ENCODE measurements around the gene TGFBRAP1. TPM values are rescaled to one million over a fixed set of nuclear protein-coding genes. Genes with fewer than 3 reads are reported as not detected.

Gene TGFBRAP1
- total RNA-seq, 4 donors from 2014 or later: 13.1 to 21.8 (median 19.4) TPM

DNA sequence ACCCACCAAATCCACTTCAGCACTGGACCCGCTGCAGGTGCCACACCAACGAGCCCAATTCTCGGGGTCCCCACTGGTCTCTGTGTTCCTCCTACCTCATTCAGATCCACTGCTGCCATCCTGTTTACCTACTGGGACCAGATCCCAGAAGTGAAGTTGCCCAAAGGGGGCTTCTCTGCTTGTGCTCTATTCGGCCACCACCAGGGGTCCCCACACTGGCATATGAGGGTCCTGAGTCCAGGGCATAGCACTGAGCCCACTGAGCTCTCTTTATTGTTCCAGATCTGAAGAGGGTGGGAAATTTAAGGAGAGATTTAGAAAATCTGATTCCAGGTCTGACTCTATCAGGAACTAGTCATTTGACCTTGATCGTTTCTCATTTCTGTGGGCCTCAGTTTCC lies 85.6 kb downstream of the TGFBRAP1 start:
- Histone ChIP-seq H3K36me3 (no peaks in the 10 kb centered on the region), H3K27me3 (no peaks in the 10 kb centered on the region), H3K4me3 (no peak overlapping the region), H3K4me1 (no peaks in the 10 kb centered on the region), H3K9me3 (no peaks in the 10 kb centered on the region), H3K27ac (no peak overlapping the region)
- in situ Hi-C loops (cut with MboI; ENCODE audit: low pct_ligation_motif_present in 1 of 4, low pct_unique_long_range_greater_than_20kb in 1 of 4, low sequenced_read_pairs in 3 of 4): loop anchor here in 1 of 4 donors (5.0 kb wide), 1 partner anchor 132 kb away; no protein-coding TSS in a partner anchor
- 67 to 86% methylated on average over 1 to 5 of the region's 5 CpGs for WGBS, 2 donors (ENCODE audit: low coverage in 1 of 2)
- intact Hi-C loops (cut with DNase I; ENCODE audit: low total_unique reads): loop anchor here (10.0 kb wide), 1 partner anchor 841 kb away; no protein-coding TSS in a partner anchor
- DNase-seq: no peak
- TF ChIP-seq EP300 (IDR thresholded peaks at IDR 0.05; ENCODE audit: low read depth) (no peak), POLR2A (IDR thresholded peaks at IDR 0.05) (no peak), POLR2AphosphoS5 (IDR thresholded peaks at IDR 0.05) (no peak)
- TF ChIP-seq, protein P1, sequence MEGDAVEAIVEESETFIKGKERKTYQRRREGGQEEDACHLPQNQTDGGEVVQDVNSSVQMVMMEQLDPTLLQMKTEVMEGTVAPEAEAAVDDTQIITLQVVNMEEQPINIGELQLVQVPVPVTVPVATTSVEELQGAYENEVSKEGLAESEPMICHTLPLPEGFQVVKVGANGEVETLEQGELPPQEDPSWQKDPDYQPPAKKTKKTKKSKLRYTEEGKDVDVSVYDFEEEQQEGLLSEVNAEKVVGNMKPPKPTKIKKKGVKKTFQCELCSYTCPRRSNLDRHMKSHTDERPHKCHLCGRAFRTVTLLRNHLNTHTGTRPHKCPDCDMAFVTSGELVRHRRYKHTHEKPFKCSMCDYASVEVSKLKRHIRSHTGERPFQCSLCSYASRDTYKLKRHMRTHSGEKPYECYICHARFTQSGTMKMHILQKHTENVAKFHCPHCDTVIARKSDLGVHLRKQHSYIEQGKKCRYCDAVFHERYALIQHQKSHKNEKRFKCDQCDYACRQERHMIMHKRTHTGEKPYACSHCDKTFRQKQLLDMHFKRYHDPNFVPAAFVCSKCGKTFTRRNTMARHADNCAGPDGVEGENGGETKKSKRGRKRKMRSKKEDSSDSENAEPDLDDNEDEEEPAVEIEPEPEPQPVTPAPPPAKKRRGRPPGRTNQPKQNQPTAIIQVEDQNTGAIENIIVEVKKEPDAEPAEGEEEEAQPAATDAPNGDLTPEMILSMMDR (IDR thresholded peaks at IDR 0.05): no peak

DNA sequence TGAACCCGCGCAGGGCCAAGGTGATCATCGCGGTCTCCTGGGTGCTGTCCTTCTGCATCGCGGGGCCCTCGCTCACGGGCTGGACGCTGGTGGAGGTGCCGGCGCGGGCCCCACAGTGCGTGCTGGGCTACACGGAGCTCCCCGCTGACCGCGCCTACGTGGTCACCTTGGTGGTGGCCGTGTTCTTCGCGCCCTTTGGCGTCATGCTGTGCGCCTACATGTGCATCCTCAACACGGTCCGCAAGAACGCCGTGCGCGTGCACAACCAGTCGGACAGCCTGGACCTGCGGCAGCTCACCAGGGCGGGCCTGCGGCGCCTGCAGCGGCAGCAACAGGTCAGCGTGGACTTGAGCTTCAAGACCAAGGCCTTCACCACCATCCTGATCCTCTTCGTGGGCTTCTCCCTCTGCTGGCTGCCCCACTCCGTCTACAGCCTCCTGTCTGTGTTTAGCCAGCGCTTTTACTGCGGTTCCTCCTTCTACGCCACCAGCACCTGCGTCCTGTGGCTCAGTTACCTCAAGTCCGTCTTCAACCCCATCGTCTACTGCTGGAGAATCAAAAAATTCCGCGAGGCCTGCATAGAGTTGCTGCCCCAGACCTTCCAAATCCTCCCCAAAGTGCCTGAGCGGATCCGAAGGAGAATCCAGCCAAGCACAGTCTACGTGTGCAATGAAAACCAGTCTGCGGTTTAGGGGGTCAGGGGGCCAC lies 87.1 kb downstream of the TGFBRAP1 start:
- intact Hi-C loops (cut with DNase I; ENCODE audit: low total_unique reads): loop anchor here (10.0 kb wide), 1 partner anchor 842 kb away; no protein-coding TSS in a partner anchor
- H3K4me1 ChIP-seq: peaks cover 0 to 3% (median 0%) of the 10 kb centered on the region in 4 donors
- no peak overlapping the region for H3K4me3 ChIP-seq
- TF ChIP-seq POLR2A (IDR thresholded peaks at IDR 0.05) (no peak), EP300 (IDR thresholded peaks at IDR 0.05; ENCODE audit: low read depth) (no peak), POLR2AphosphoS5 (IDR thresholded peaks at IDR 0.05) (no peak)
- TF ChIP-seq, protein P1 (IDR thresholded peaks at IDR 0.05): no peak
- DNase-seq: no peak
- 89 to 97% methylated on average over 8 to 45 of the region's 50 CpGs for WGBS, 2 donors (ENCODE audit: low coverage in 1 of 2)
- no peak overlapping the region for H3K27ac ChIP-seq
- H3K27me3 ChIP-seq: no peaks in the 10 kb centered on the region
- H3K9me3 ChIP-seq: no peaks in the 10 kb centered on the region
- H3K36me3 ChIP-seq: no peaks in the 10 kb centered on the region
- in situ Hi-C loops (cut with MboI; ENCODE audit: low pct_ligation_motif_present in 1 of 4, low pct_unique_long_range_greater_than_20kb in 1 of 4, low sequenced_read_pairs in 3 of 4): loop anchor here in 1 of 4 donors (5.0 kb wide), 1 partner anchor 130 kb away; no protein-coding TSS in a partner anchor

DNA sequence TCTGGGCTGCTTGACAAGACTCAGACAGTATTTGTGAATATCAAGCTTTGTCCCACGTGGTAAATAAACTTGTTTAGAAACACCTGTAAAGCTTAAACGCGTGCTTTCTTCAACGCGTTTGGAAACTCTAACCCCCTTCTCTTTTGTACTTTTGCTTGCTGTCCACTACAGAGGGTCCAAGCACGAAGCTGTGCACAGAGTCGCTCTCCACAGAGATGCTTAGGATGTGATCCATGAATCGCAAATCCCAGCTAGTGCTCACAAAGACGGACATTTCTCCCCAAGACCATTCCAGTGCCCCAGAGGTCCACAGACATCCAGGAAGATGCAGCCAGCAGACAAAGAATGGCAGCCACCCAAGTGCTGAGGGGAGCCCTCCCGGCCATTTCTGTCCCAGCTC lies 88.1 kb downstream of the TGFBRAP1 start, which contains the start of gene GPR45:
TSS of gene GPR45 (plus strand) at position 301 of the 400 bp plus-strand sequence. CDS start 116 bp downstream, outside the sequence.
- no peak for DNase-seq
- Histone ChIP-seq H3K36me3 (no peaks in the 10 kb centered on the region), H3K27ac (no peak within 1 kb of the TSS), H3K4me1 (peaks cover 0 to 3% (median 0%) of the 10 kb centered on the region in 4 donors), H3K4me3 (no peak within 1 kb of the TSS), H3K9me3 (no peaks in the 10 kb centered on the region), H3K27me3 (no peaks in the 10 kb centered on the region)
- no peak for TF ChIP-seq POLR2A (IDR thresholded peaks at IDR 0.05)
- no peak for TF ChIP-seq POLR2AphosphoS5 (IDR thresholded peaks at IDR 0.05)
- TF ChIP-seq EP300 (IDR thresholded peaks at IDR 0.05; ENCODE audit: low read depth): no peak
- TF ChIP-seq, protein P1 (IDR thresholded peaks at IDR 0.05): no peak
- in situ Hi-C loops (cut with MboI; ENCODE audit: low pct_ligation_motif_present in 1 of 4, low pct_unique_long_range_greater_than_20kb in 1 of 4, low sequenced_read_pairs in 3 of 4): loop anchor here in 1 of 4 donors (5.0 kb wide), 1 partner anchor 129 kb away; no protein-coding TSS in a partner anchor
- 90 to 92% methylated on average over 7 to 10 of the region's 10 CpGs for WGBS, 2 donors (ENCODE audit: low coverage in 1 of 2)
- intact Hi-C loops (cut with DNase I; ENCODE audit: low total_unique reads): loop anchor here (10.0 kb wide), 1 partner anchor 843 kb away; no protein-coding TSS in a partner anchor

- Histone ChIP-seq H3K4me1 (peaks cover 0 to 3% (median 0%) of the 10 kb centered on the region in 4 donors), H3K27me3 (no peaks in the 10 kb centered on the region), H3K36me3 (no peaks in the 10 kb centered on the region), H3K27ac (no peak overlapping the region), H3K9me3 (no peaks in the 10 kb centered on the region), H3K4me3 (no peak overlapping the region)
- intact Hi-C loops (cut with DNase I; ENCODE audit: low total_unique reads) (loop anchor here (5.0 to 10.0 kb wide), 2 partner anchors 123 to 845 kb away; no protein-coding TSS in a partner anchor), in situ Hi-C loops (cut with MboI; ENCODE audit: low pct_ligation_motif_present in 1 of 4, low pct_unique_long_range_greater_than_20kb in 1 of 4, low sequenced_read_pairs in 3 of 4) (loop anchor here (5.0 to 10.0 kb wide), 2 partner anchors 125 to 128 kb away; no protein-coding TSS in a partner anchor)
- WGBS, 2 donors (ENCODE audit: low coverage in 1 of 2): 91 to 94% methylated on average over 2 of the region's 2 CpGs
- no peak for TF ChIP-seq POLR2AphosphoS5 (IDR thresholded peaks at IDR 0.05)
- no peak for TF ChIP-seq EP300 (IDR thresholded peaks at IDR 0.05; ENCODE audit: low read depth)
- TF ChIP-seq, protein P1 (IDR thresholded peaks at IDR 0.05): no peak
- TF ChIP-seq POLR2A (IDR thresholded peaks at IDR 0.05): no peak
- no peak for DNase-seq
These were observed 89.6 kb downstream of the TGFBRAP1 start for GRCh38 chr2:105239924-105240323.

Measured in transverse colon (tissue), 4 donors.